GF-D8 (cell line): ENCODE results near the gene LGR6.

Experiments
- DNase-seq: peaks from one replicate; lab custom pipeline; 2025; lab: John Stamatoyannopoulos, UW

LGR6 gene

GRCh38 chr1:202268817-202269216 is 75.2 kb downstream of the LGR6 start:
- DNase-seq, result no peak

- DNase-seq, result no peak
Measured at GRCh38 chr1:202270871-202271326, 77.3 kb downstream of the LGR6 start.

- DNase-seq, result no peak
Measured at GRCh38 chr1:202272103-202272845, 78.7 kb downstream of the LGR6 start.

- no peak for DNase-seq
Measured at GRCh38 chr1:202274611-202275010, 81.0 kb downstream of the LGR6 start.

- DNase-seq, result no peak
Measured at GRCh38 chr1:202275061-202275770, 81.6 kb downstream of the LGR6 start.

- no peak for DNase-seq
Measured at GRCh38 chr1:202276081-202276715, 82.6 kb downstream of the LGR6 start.

- DNase-seq, result no peak
Measured at GRCh38 chr1:202276920-202277319, 83.3 kb downstream of the LGR6 start.

- no peak for DNase-seq
Measured at GRCh38 chr1:202278751-202279150, 85.2 kb downstream of the LGR6 start.

- DNase-seq, result no peak
Measured at GRCh38 chr1:202279806-202280205, 86.2 kb downstream of the LGR6 start.

- DNase-seq, result no peak
Measured at GRCh38 chr1:202280595-202280994, 87.0 kb downstream of the LGR6 start.

GRCh38 chr1:202281316-202282024 is 87.9 kb downstream of the LGR6 start:
- DNase-seq, result no peak

- DNase-seq, result no peak
Measured at GRCh38 chr1:202282025-202282371, 88.4 kb downstream of the LGR6 start.

GRCh38 chr1:202282596-202283283 is 89.1 kb downstream of the LGR6 start:
- DNase-seq, result no peak

GRCh38 chr1:202283379-202283844 is 89.8 kb downstream of the LGR6 start:
- no peak for DNase-seq

- no peak for DNase-seq
Measured at GRCh38 chr1:202283991-202284390, 90.4 kb downstream of the LGR6 start.

GRCh38 chr1:202285908-202286307 is 92.3 kb downstream of the LGR6 start:
- DNase-seq, result no peak

GRCh38 chr1:202286622-202287097 is 93.1 kb downstream of the LGR6 start:
- DNase-seq, result no peak

- no peak for DNase-seq
Measured at GRCh38 chr1:202287196-202287595, 93.6 kb downstream of the LGR6 start.

GRCh38 chr1:202288177-202288576 is 94.6 kb downstream of the LGR6 start:
- no peak for DNase-seq

GRCh38 chr1:202289009-202289408 is 95.4 kb downstream of the LGR6 start:
- DNase-seq, result no peak

- no peak for DNase-seq
Measured at GRCh38 chr1:202291001-202291400, 97.4 kb downstream of the LGR6 start.
